ENCODE results near the gene CELF3.

DNA sequence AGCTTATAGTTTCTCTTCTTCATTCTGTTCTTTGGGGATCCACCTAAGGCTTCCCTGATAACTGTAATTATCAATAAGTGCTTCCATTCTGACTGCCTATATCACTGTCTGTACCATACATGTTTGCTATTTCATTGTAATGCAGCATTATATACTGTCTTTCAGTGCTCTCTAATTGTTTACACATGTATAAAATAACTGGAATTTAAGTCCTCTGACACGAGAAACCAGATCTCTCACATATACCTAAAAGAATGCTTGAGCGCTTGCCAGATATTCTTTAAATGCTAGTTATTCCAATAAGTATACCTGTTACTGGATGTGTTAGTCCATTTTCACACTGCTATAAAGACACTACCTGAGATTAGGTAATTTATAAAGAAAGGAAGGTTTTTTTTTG lies 34.7 kb downstream of the CELF3 start:
- TF ChIP-seq RELA (CRISPR knock-in tag; IDR thresholded peaks at IDR 0.05; ENCODE audit: borderline replicate concordance) (no peak), SMAD4 (CRISPR knock-in tag; IDR thresholded peaks at IDR 0.05) (no peak), TEAD1 (CRISPR knock-in tag; IDR thresholded peaks at IDR 0.05) (no peak), SMAD3 (CRISPR knock-in tag; IDR thresholded peaks at IDR 0.05; ENCODE audit: borderline replicate concordance) (no peak), ATF1 (CRISPR knock-in tag; IDR thresholded peaks at IDR 0.05) (no peak), NR3C1 (CRISPR knock-in tag; conservative IDR thresholded peaks at IDR 0.05; ENCODE audit: low read depth) (no peak), TP53 (CRISPR knock-in tag; IDR thresholded peaks at IDR 0.05) (no peak), ESRRA (CRISPR knock-in tag; IDR thresholded peaks at IDR 0.05; ENCODE audit: borderline replicate concordance) (no peak), OVOL2 (CRISPR knock-in tag; IDR thresholded peaks at IDR 0.05; ENCODE audit: borderline replicate concordance) (no peak), SP1 (CRISPR knock-in tag; conservative IDR thresholded peaks at IDR 0.05) (no peak)
- TF ChIP-seq, protein P1, sequence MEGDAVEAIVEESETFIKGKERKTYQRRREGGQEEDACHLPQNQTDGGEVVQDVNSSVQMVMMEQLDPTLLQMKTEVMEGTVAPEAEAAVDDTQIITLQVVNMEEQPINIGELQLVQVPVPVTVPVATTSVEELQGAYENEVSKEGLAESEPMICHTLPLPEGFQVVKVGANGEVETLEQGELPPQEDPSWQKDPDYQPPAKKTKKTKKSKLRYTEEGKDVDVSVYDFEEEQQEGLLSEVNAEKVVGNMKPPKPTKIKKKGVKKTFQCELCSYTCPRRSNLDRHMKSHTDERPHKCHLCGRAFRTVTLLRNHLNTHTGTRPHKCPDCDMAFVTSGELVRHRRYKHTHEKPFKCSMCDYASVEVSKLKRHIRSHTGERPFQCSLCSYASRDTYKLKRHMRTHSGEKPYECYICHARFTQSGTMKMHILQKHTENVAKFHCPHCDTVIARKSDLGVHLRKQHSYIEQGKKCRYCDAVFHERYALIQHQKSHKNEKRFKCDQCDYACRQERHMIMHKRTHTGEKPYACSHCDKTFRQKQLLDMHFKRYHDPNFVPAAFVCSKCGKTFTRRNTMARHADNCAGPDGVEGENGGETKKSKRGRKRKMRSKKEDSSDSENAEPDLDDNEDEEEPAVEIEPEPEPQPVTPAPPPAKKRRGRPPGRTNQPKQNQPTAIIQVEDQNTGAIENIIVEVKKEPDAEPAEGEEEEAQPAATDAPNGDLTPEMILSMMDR (IDR thresholded peaks at IDR 0.05), result no peak
- TF ChIP-seq, protein P2, sequence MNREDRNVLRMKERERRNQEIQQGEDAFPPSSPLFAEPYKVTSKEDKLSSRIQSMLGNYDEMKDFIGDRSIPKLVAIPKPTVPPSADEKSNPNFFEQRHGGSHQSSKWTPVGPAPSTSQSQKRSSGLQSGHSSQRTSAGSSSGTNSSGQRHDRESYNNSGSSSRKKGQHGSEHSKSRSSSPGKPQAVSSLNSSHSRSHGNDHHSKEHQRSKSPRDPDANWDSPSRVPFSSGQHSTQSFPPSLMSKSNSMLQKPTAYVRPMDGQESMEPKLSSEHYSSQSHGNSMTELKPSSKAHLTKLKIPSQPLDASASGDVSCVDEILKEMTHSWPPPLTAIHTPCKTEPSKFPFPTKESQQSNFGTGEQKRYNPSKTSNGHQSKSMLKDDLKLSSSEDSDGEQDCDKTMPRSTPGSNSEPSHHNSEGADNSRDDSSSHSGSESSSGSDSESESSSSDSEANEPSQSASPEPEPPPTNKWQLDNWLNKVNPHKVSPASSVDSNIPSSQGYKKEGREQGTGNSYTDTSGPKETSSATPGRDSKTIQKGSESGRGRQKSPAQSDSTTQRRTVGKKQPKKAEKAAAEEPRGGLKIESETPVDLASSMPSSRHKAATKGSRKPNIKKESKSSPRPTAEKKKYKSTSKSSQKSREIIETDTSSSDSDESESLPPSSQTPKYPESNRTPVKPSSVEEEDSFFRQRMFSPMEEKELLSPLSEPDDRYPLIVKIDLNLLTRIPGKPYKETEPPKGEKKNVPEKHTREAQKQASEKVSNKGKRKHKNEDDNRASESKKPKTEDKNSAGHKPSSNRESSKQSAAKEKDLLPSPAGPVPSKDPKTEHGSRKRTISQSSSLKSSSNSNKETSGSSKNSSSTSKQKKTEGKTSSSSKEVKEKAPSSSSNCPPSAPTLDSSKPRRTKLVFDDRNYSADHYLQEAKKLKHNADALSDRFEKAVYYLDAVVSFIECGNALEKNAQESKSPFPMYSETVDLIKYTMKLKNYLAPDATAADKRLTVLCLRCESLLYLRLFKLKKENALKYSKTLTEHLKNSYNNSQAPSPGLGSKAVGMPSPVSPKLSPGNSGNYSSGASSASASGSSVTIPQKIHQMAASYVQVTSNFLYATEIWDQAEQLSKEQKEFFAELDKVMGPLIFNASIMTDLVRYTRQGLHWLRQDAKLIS (CRISPR knock-in tag; IDR thresholded peaks at IDR 0.05; ENCODE audit: borderline replicate concordance), result no peak
- TF ChIP-seq, protein P3, sequence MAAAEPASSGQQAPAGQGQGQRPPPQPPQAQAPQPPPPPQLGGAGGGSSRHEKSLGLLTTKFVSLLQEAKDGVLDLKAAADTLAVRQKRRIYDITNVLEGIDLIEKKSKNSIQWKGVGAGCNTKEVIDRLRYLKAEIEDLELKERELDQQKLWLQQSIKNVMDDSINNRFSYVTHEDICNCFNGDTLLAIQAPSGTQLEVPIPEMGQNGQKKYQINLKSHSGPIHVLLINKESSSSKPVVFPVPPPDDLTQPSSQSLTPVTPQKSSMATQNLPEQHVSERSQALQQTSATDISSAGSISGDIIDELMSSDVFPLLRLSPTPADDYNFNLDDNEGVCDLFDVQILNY (CRISPR knock-in tag; IDR thresholded peaks at IDR 0.05), result no peak
- TF ChIP-seq, protein P4, sequence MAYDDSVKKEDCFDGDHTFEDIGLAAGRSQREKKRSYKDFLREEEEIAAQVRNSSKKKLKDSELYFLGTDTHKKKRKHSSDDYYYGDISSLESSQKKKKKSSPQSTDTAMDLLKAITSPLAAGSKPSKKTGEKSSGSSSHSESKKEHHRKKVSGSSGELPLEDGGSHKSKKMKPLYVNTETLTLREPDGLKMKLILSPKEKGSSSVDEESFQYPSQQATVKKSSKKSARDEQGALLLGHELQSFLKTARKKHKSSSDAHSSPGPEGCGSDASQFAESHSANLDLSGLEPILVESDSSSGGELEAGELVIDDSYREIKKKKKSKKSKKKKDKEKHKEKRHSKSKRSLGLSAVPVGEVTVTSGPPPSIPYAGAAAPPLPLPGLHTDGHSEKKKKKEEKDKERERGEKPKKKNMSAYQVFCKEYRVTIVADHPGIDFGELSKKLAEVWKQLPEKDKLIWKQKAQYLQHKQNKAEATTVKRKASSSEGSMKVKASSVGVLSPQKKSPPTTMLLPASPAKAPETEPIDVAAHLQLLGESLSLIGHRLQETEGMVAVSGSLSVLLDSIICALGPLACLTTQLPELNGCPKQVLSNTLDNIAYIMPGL (CRISPR knock-in tag; IDR thresholded peaks at IDR 0.05), result no peak
